HepG2 (cell line): ENCODE results near the gene RASSF8. TPM values are rescaled to one million over a fixed set of nuclear protein-coding genes. Genes with fewer than 3 reads are reported as not detected.

ENCODE experiments used
- CHCHD3 ChIP-seq: sonication (generic); formaldehyde crosslinking; IDR thresholded peaks from 2 replicates; pipeline ENCODE4 v1.8.0; 2022; ENCODE audit warnings: mild to moderate bottlenecking, missing genetic modification reagents, moderate library complexity
- E2F5 ChIP-seq: sonication (generic); formaldehyde crosslinking; conservative IDR thresholded peaks from 2 replicates; pipeline ENCODE4 v1.4.0; 2020; ENCODE audit warnings: missing genetic modification reagents
- HES4 ChIP-seq: sonication (generic); formaldehyde crosslinking; IDR thresholded peaks from 2 replicates; pipeline ENCODE4 v1.9.0; 2021; ENCODE audit warnings: mild to moderate bottlenecking, missing genetic modification reagents, borderline replicate concordance
- IKZF4 ChIP-seq: sonication (generic); formaldehyde crosslinking; IDR thresholded peaks from 2 replicates; pipeline ENCODE4 v1.5.1; 2020; ENCODE audit warnings: borderline replicate concordance, mild to moderate bottlenecking, low read depth, missing genetic modification reagents; ENCODE audit errors: not compliant biosample characterization
- IRF1 ChIP-seq: sonication (generic); formaldehyde crosslinking; IDR thresholded peaks from 2 replicates; pipeline ENCODE4 v1.4.0; 2020; ENCODE audit warnings: low read depth, mild to moderate bottlenecking, missing genetic modification reagents
- RFX3 ChIP-seq: IDR thresholded peaks from 2 replicates; pipeline ENCODE4 v1.6.1; 2016; ENCODE audit warnings: missing biosample characterization, missing genetic modification reagents
- RORA ChIP-seq: sonication (generic); formaldehyde crosslinking; IDR thresholded peaks from 2 replicates; pipeline ENCODE4 v1.5.0; 2020; ENCODE audit warnings: mild to moderate bottlenecking, missing genetic modification reagents, moderate library complexity
- STAT6 ChIP-seq: sonication (generic); formaldehyde crosslinking; IDR thresholded peaks from 2 replicates; pipeline ENCODE4 v1.4.0; 2020; ENCODE audit warnings: missing genetic modification reagents, mild to moderate bottlenecking, borderline replicate concordance
- TBL1XR1 ChIP-seq: fragments of 150-350 bp; IDR thresholded peaks from 2 replicates; pipeline ENCODE4 v1.6.1; 2014; ENCODE audit warnings: borderline replicate concordance, low read length; ENCODE audit not compliant: partially characterized antibody
- XBP1 ChIP-seq: sonication (generic); formaldehyde crosslinking; IDR thresholded peaks from 2 replicates; pipeline ENCODE4 v1.5.0; 2020; ENCODE audit warnings: missing genetic modification reagents
- ZBTB7A ChIP-seq: sonication (generic); formaldehyde crosslinking; IDR thresholded peaks from 2 replicates; pipeline ENCODE4 v1.8.0; 2022; ENCODE audit warnings: mild to moderate bottlenecking, missing genetic modification reagents
- ZNF225 ChIP-seq: sonication (generic); formaldehyde crosslinking; IDR thresholded peaks from 2 replicates; pipeline ENCODE4 v1.4.0; 2020; ENCODE audit warnings: mild to moderate bottlenecking, missing genetic modification reagents
- ZNF264 ChIP-seq: sonication (generic); formaldehyde crosslinking; IDR thresholded peaks from 2 replicates; pipeline ENCODE4 v1.4.0; 2020; ENCODE audit warnings: missing genetic modification reagents
- ZNF605 ChIP-seq: sonication (generic); formaldehyde crosslinking; IDR thresholded peaks from 2 replicates; pipeline ENCODE4 v1.8.0; 2022; ENCODE audit warnings: mild to moderate bottlenecking, missing genetic modification reagents
- ZSCAN12 ChIP-seq: sonication (generic); formaldehyde crosslinking; IDR thresholded peaks from 2 replicates; pipeline ENCODE4 v1.9.0; 2021; ENCODE audit warnings: mild to moderate bottlenecking, missing genetic modification reagents
- polyA plus RNA-seq, 8 experiments: library from polyadenylated mRNA; depleted of rRNA in 3 of 8; stranded (reverse) in 7 of 8; unstranded in 1 of 8; fragments of >200 nt; fragmentation: Illumina TruSeq in 4 of 8; extraction: Trizol in 4 of 8; gene quantifications; 2 replicates each; pipeline versions ENCODE4 v1.2.1 to v1.2.3, GENCODE V29; 2011 to 2016; ENCODE audit warnings: low read depth in 4 of 8, missing spikeins in 1 of 8, mixed read lengths in 1 of 8; ENCODE audit not compliant: insufficient read depth in 1 of 8
- total RNA-seq, 5 experiments: library from RNA; depleted of rRNA; stranded (reverse); fragments of >200 nt; fragmentation: Illumina TruSeq; extraction: Trizol; gene quantifications; 2 replicates each; pipeline ENCODE4 v1.2.3, GENCODE V29; 2016; ENCODE audit warnings: low read depth in 1 of 5
- TF ChIP-seq, protein P1 (sequence below): sonication (generic); formaldehyde crosslinking; IDR thresholded peaks from 2 replicates; pipeline ENCODE4 v1.8.0; 2022; ENCODE audit warnings: missing genetic modification reagents, mild to moderate bottlenecking, moderate library complexity, borderline replicate concordance
- TF ChIP-seq, protein P2 (sequence below): fragments of 450-650 bp; IDR thresholded peaks from 2 replicates; pipeline ENCODE4 v1.6.1; 2017

The RASSF8 gene
- total and polyA plus RNA-seq, 2 of the 13 experiments (the other 11 are each of a cell fraction or from before 2014, with no cell fraction given), result 0.82 to 9.2 TPM

GRCh38 chr12:26113853-26114719 lies 155.6 kb downstream of the RASSF8 start (continued):
- TF ChIP-seq ZNF264, result 0 out of 2 replicates have a peak, but pooled peaks have one; percentile 43
- TF ChIP-seq, protein P1, sequence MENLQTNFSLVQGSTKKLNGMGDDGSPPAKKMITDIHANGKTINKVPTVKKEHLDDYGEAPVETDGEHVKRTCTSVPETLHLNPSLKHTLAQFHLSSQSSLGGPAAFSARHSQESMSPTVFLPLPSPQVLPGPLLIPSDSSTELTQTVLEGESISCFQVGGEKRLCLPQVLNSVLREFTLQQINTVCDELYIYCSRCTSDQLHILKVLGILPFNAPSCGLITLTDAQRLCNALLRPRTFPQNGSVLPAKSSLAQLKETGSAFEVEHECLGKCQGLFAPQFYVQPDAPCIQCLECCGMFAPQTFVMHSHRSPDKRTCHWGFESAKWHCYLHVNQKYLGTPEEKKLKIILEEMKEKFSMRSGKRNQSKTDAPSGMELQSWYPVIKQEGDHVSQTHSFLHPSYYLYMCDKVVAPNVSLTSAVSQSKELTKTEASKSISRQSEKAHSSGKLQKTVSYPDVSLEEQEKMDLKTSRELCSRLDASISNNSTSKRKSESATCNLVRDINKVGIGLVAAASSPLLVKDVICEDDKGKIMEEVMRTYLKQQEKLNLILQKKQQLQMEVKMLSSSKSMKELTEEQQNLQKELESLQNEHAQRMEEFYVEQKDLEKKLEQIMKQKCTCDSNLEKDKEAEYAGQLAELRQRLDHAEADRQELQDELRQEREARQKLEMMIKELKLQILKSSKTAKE (CRISPR knock-in tag), result peak; percentile 77
- peak; percentile 41; the same call in 1 of the 2 replicates for TF ChIP-seq RFX3 (CRISPR knock-in tag)
- peak; percentile 86 for TF ChIP-seq ZBTB7A
- TF ChIP-seq E2F5 (CRISPR knock-in tag), result no peak
- no peak for TF ChIP-seq STAT6 (CRISPR knock-in tag)
- TF ChIP-seq ZSCAN12 (CRISPR knock-in tag), result no peak
- peak; percentile 55; the same call in 1 of the 2 replicates for TF ChIP-seq ZNF605 (CRISPR knock-in tag)
- no peak for TF ChIP-seq RORA
- no peak; the same call in 1 of the 2 replicates for TF ChIP-seq ZNF225
- TF ChIP-seq CHCHD3 (CRISPR knock-in tag), result no peak
- peak; percentile 91 for TF ChIP-seq IKZF4 (CRISPR knock-in tag)
- peak; percentile 94 for TF ChIP-seq HES4 (CRISPR knock-in tag)
- no peak for TF ChIP-seq IRF1 (CRISPR knock-in tag)
- TF ChIP-seq TBL1XR1, result no peak
- no peak for TF ChIP-seq XBP1 (CRISPR knock-in tag)
- TF ChIP-seq, protein P2, sequence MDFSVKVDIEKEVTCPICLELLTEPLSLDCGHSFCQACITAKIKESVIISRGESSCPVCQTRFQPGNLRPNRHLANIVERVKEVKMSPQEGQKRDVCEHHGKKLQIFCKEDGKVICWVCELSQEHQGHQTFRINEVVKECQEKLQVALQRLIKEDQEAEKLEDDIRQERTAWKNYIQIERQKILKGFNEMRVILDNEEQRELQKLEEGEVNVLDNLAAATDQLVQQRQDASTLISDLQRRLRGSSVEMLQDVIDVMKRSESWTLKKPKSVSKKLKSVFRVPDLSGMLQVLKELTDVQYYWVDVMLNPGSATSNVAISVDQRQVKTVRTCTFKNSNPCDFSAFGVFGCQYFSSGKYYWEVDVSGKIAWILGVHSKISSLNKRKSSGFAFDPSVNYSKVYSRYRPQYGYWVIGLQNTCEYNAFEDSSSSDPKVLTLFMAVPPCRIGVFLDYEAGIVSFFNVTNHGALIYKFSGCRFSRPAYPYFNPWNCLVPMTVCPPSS, result no peak
